NCI-H187 treated with DMSO at 0.1 percent for 48 hours (cell line): ENCODE data around the gene AP1M1.
"Not testable (repeated sequence)": the region's sequence is repeated elsewhere in the genome, so short reads cannot be mapped to it uniquely, and the experiment has no call there.

Experiments
- DNase-seq: peaks from one replicate; lab custom pipeline; 2025; lab: John Stamatoyannopoulos, UW

Gene AP1M1

DNA sequence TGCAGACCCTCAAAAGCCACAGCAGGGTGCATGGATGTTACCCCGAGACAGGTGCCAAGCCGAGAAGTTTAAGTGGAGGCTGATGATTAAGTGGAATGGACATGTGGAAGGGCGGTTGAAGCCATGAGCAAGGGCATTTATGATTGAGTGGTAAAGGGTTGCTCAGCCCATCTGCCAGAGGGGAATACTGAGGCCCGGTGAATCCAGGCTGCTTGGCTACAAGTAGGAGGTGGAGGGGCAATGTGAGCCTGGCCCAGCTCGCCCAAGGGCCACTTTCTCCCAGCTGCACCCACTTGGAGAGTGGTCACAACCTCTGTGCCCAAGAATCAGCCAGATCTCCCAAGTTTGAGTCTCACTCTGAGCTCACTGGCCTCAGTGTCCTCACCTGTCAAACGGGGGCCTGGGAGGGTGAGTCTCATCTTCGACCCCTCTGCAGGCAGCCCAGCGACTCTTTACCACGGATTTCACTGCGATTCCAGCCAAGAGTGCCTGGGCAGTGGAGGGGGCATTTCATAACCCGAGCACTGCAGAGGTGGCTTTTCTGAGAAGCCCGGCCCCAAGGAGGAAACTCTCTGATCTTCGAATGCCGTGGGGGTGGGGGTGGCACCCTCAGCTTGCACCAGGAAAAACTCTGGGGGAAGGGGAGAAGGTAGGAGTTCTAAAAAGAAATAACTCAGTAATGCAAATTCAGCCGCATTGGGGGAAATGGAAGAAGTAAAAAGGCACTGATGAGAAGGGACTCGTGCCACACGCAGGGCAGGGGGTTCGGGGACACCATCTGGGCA lies 64.1 kb downstream of the AP1M1 start:
- no peak for DNase-seq

DNA sequence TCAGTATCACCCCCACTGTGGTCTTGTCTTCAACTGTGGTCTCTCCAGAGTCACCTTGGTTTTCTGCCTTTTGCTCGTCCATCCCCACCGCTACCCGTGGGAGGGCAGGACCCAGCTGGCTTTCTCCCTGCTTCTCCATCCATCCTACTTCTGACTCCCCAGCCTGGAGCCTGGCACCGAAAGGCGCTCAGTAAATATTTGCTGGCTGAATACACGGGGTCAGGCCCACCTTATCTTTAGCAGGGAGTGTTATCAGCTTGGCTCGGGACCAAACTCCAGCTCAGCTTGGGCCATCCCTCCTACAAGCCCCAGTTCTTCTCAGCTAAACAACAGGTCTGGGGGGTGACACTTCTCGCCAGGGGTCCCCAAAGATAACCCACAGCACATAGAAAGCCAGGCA lies 64.9 kb downstream of the AP1M1 start:
- no peak for DNase-seq

DNA sequence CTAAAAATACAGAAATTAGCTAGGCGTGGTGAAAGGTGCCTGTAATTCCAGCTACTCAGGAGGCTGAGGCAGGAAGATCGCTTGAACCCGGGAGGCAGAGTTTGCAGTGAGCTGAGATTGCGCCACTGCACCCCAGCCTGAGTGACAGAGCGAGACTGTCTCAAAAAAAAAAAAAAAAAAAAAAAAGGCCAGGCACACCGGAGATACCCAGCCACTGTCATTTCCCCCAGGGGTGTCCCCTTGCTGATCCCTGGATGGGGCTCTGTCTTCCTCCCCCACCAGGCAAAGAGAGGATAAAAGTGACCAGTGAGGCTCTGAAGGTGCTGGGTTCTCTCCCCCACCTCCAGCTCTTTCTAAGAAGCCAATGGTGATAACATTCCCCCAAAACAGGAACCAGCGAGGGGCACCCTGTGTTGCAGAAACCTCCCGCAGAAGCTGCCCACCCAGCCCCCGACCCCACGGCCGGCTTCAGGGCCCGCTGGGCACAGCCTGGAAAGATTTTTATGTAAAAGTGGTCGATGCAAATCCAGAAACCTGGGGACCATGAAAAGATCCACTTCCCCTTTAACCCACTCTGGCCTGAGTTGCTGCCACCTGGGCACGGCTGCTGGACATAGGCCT lies 65.5 kb downstream of the AP1M1 start:
- DNase-seq, result no peak

DNA sequence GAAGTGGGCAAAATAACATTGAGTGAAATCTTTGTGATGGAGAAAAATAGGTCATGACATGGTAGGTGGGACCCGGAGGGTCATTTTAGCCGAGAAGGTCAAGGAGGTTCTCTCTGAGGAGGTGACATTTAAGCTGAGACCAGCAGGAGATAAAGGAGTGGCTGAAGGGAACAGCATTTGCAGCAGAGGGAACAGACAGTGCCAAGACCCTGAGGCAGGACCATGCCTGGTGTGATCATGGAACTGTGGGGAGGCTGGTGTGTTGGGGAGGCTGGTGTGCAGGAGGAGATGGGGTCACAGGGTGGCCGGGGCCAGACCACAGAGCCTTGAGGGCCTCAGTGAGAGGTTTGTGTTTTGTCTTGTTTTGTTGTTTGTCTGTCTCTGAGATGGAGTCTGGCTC lies 67.5 kb downstream of the AP1M1 start:
- DNase-seq, result no peak

DNA sequence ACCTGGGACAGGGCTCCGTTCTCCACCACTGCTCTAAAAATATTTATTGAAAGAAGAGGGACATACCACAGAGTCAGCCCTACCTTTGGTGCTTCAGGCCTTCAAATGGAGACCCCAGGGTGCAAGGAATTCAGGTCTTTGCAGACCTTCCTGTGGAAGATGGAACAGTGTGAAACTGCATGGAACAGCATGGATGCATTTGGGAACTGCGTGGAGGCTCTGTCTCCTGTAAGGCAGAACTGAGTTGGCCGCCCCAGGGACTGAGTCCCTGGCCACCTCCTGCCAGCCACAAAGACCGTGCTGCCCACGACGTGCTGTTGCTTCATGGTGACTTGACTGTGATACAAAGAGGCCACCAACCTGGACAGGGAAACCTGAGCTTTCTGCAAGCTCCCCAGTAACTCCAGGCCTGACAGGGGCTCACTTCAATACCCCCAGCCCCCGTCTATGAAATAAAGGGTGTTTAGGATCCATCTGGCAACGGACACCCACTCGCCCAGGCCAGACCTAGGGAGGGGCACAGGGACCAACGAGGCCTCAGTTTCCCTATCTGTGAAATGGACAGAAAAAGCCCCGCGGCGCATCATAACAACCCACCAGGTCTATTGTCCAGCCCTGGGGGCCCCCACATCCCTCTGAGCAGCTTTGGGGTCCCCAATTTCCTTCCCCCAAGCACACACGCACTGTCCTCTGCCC lies 68.3 kb downstream of the AP1M1 start:
- DNase-seq, result no peak

DNA sequence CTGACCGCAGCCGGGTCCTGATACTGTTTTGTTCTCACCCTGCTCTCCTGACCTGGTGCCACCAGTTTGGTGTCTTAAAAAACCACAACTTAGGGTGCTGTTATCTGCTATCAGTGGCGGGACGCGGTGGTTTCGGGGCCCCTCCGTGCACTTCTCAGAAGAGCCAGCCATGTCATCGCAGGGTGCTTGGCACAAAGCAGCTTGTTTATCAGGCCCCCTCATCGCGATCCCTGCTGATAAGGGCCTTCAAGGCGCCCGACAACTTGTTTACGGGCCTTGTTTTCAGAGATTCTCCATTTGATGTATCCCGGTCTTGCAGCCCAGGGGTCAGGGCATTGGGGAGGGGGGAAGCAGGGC lies 68.9 kb downstream of the AP1M1 start:
- DNase-seq, result no peak

DNA sequence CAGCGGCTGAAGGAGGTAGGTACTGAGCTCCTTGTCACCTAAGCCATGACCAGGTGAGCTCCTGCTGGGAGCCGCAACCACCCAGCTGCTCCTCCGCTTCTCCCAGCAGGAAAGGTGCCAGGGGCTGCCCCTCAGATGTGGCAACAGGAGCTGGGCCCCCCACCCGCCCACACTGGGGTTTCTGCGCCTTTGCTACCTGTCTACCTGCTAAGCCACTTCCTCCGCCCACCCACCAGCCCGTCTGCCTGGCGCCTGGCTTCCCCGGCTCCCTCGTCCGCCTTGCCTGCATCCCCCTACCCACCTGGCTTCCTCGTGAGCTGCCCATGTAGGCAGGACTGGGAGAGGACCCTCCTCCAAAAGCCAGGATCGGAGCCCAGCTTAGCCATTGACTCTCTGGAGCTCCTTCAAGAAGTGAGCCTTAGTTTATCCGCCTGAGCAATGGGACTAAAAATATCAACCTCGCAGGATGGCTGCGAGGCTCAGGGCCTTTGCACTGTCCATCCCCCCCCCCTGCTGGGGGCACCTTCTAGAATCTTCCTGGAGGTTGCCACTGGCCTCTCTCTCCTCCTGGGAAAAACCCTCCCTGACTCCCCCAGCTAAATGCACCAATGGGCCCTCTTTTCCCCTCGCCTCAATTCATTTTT lies 71.1 kb downstream of the AP1M1 start:
- DNase-seq, result no peak

DNA sequence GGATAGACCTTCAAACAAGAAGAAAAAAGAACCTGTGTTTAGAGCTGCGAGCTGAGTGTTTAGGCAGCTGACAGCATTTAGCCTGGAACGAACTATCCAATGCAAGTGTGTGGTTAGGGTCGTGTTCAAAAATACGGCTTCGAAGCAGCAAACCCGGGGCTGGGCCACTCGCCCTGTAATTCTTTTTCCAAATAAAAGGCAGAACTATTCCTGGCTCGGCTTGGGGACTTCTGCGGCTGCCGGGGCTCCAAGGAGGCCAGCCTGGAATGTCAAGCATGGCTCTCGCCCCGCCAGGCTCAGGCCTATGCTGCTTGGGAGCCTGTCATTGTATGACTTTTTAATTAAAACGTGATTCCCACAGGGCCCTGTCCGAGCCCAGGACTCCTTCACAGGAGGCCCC lies 75.2 kb downstream of the AP1M1 start:
- no peak for DNase-seq

DNA sequence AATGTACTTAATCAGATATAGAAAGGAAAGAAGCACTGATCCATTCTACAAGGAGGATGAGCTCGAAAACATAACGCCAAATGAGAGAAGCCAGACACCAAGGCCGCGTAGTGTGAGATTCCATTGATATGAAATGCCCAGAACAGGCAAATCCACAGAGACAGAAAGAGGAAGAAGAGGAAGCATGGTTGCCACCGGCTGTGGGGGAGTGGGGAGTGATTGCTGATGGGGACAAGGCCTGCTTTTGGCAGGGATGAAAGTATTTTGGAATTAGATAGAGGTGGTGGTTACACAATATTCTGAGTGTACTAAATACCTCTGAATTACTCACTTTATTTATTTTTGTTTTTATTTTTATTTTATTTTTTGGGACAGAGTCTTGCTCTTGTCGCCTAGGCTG lies 76.7 kb downstream of the AP1M1 start:
- DNase-seq, result no peak

DNA sequence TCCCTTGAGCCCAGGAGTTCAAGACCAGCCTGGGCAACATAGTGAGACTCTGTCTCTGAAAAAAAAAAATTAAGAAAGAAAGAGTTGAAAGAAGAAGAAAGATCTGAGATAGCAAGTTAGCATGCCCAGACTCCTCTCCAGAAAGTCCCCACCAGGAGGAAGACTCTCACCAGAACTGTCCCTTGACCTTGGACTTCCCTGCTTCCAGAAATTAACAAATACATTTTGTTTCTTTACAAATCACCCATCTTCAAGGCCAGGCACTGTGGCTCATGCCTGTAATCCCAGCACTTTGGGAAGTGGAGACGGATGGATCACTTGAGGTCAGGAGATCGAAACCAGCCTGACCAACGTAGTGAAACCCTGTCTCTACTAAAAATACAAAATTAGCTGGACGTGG lies 82.6 kb downstream of the AP1M1 start:
- DNase-seq, result no peak

DNA sequence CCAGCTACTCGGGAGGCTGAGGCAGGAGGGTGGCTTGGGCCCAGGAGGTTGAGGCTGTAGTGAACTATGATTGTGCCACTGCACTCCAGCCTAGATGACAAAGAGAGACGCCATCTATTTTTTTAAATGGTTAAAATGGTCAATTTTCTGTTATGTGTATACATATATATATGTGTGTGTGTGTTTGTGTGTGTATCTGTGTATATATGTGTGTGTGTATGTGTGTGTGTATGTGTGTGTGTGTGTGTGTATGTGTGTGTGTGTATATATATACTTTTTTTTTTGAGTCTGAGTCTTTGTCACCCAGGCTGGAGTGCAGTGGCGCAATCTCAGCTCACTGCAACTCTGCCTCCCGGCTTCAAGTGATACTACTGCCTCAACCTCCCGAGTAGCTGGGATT lies 84.0 kb downstream of the AP1M1 start:
- no peak for DNase-seq

DNA sequence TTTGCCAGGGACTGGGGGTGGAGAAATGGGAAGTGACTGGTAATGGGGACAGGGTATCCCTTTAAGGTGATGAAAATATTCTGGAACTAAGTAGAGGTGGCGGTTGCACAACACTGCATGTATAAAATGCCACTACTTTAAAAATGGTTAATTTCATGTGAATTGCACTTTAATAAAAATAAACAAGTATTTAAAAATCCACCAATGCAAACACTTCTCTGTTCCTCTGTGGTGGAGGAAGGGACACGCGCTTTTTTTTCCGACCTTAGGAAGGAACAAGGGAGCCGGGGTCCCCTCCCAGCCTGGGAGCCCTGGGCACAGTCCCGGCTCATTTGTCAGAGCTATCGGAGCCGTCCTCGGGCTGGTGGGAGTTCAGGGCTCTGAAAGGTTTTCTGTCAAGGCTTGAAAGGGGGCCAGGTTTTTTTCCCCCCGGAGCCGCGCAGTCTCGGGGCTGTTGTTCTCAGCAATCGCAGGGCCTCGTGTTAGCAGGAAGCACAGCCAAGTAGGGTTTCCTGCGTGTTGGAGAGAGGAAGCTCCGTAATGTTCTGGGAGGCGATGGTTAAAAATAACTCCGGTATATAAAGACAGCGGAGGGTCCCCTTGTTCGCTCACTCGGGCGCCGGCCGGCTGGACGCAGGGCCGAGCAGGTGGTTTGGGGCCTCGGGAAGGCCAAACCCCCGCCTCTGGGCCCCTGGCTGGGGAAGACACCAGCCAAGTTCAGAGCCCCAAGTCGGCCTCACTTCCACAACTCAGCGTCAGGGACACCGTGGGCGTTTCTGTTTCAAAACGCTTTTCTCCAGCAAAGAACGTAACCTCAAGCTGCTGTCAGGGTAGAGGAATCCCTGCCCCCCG lies 85.7 kb downstream of the AP1M1 start:
- DNase-seq, result no peak

DNA sequence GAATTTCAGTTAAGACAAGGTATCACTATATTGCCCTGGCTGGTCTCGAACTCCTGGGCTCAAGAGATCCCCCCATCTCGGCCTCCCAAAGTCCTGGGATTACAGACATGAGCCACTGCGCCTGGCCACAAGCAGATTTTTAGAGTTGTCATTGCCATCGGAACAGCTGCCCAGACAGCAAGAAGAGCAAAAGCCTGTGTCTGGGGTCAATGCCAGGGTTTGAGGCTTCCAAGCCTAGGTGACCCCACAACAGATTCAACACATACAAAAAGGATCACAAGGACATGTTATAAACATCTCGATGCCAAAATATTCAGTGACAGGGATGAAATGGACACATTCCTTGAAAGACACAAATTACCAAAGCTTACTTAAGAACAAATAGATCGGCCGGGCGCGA lies 86.8 kb downstream of the AP1M1 start:
- no peak for DNase-seq

DNA sequence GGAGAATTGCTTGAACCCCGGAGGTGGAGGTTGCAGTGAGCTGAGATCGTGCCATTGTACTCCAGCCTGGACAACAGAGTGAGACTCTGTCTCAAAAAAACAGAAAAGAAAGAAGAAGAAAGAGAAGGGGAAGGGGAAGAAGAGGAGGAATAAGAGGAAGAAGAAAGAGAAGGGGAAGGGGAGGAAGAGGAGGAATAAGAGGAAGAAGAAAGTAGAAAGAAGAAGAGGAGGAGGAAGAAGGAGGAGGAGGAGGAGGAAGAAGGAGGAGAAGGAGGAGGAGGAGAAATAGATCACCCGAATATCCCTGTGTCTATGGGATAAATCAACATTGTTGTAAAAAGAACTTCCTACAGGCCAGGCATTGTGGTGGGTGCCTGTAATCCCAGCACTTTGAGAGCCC lies 87.4 kb downstream of the AP1M1 start:
- DNase-seq, result not testable (repeated sequence)

DNA sequence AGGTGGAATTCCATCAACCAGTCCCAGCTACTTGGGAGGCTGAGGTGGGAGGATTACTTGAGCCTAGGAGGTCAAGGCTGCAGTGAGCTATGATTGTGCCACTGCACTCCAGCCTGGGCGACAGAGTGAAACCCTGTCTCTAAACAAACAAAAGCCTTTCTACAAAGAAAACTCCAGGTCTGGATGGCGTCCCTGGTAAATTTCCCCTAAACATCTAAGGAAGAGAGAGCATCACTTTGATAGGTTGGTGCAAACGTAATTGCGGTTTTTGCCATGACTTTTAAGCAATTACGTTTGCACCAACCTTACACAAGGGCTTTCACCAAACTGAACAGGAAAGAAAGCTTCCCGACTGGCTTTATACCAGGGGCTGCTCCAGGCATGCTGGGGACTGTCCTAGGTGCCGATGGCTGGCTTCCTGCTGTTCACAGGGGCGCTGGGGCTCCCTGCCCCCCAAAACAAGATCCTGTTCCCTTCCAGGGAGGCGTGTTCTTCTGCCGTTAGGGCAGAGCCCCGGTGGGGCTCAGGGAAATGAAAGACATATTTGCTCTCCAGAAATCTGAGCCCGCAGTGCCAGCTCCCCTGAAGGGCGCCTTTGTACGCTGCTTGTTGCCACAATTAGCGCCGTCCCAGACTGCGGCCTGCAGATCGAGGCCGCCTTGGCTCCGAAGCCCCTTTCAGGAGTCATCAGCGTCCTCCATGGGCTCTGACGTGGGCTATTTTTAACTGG lies 88.2 kb downstream of the AP1M1 start:
- no peak for DNase-seq

DNA sequence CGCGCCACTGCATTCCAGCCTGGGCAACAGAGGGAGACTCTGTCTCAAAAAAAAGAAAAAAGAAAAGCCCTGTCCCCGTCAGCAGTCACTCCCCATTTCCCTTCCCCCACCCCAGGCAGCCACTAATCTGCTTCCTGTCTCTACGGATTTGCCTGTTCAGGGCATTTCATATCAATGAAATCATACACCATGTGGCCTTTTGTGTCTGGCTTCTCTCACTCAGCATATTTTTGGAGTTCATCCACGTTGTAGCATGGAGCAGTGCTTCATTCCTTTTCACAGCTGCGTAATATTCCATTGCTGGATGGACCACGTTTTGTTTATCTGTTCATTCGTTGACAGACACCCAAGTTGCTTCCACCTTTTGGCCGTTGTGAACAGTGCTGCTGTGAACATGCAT lies 90.8 kb downstream of the AP1M1 start:
- DNase-seq, result no peak

DNA sequence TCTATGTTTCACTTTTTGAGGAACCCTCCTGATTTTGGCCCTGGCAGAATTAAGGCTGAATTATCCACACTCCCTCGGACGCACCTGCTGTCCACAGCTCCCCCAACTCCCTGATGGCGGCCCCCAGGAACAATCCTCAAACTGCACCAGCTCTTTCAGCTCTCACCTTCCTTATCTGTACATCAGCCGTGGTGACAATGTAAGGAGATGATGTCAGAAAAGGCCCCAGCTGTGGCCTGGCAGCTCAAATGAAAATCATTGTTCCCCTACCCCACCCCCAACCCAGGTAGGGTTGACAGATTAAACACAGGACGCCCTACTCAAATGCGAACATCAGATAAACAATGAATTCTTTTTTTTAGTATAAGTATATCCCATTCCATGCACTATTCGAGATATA lies 91.9 kb downstream of the AP1M1 start:
- DNase-seq, result no peak

DNA sequence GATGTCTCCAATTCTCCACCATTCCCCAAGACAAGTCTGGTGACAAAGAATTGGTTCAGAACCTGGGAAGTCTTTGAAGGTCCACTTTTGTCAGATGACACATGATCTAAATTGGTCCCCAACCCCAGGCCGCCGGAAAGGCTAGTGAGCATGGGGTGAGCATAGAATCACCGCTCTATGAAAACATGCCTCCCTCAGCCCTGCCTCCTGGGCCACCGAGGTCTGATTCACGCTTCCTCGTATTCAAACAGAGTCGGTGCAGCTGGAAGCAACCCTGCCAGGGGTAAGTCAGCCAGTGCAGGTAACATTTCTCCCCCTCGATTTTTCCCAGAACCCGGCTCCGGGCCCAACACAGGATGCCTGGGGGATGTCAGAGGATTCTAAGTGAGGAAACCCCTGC lies 93.0 kb downstream of the AP1M1 start:
- DNase-seq, result no peak

DNA sequence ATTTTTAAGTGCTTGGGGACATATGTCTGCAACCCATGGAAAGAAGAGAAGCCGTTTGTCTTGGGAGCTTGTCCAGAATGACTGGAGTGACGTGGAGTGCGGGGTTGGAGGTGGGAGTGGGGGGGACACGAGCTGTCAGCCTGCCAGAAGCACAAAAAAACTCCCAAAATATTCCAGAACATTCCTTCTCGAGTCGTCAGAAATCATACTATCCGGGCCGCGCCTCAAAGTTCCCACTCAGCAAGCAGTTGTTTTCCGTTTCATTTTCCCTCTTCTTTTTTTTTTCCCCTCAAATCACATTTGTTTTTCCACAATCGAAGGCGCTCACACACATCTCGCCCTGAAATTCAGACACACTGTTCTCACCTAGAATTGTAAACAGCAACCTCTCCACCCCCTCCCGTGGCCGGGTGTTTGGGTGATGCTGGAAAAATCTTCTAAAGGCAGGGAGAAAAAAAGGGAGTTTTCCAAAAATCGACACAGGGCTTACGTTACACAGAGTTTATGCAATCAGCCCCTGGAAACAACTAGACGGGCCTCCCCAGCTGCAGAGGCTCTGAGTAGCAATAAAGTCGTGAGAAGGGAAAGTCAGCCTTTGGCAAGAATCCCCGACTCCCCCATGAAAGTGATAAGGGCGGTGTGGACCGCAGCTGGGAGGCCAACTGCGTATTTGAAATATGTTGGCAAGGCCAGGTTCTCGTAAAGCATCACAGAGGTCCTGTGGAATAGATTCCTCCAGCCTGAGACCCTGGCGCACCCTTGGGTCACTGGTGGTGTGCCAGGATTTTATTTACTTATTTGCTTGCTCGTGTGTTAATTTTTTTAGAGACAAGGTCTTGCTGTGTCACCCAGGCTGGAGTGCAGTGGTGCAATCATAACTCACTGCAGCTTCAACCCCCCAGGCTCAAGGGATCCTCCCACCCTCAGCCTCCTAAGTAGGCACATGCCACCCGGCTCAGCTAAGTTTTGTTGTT lies 95.7 kb downstream of the AP1M1 start:
- DNase-seq, result no peak

DNA sequence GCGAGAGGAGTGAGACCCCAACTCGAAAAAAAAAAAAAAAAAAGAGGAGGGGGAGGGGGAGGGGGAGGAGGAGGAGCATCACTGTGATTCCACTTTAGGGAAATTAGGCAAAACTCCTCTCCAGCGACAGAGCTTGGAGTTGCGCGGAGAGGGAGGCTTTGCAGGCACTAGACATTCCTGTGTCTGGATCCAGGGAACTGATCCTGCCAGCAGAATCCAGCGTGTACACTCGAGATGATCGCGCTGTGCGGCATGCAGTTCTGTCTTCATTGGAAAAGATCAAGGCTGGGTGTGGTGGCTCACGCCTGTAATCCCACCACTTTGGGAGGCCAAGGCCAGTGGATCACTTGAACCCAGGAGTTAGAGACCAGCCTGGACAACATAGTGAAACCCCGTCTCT lies 97.3 kb downstream of the AP1M1 start:
- DNase-seq, result no peak
